Endothelial cell of umbilical vein (primary cell): Measurements from ENCODE around the gene ZBP1.

ENCODE experiments used
- CTCF ChIP-seq, 2 donors: IDR thresholded peaks; 1 replicate in 1 of 2; 2 replicates in 1 of 2; pipeline ENCODE4 v1.5.1; 2011; ENCODE audit warnings: low read length in 2 of 2, mild to moderate bottlenecking in 2 of 2, moderate library complexity in 2 of 2, control low read depth in 1 of 2, inconsistent platforms in 1 of 2, low read depth in 1 of 2; ENCODE audit not compliant: insufficient read depth in 1 of 2; ENCODE audit errors: extremely low read depth in 1 of 2
- EZH2 ChIP-seq: IDR thresholded peaks from 2 replicates; pipeline ENCODE4 v1.6.1; 2012; ENCODE audit warnings: borderline replicate concordance, low read depth, mild to moderate bottlenecking, moderate library complexity, low read length, inconsistent platforms; ENCODE audit not compliant: severe bottlenecking
- GATA2 ChIP-seq: IDR thresholded peaks from 2 replicates; pipeline ENCODE4 v1.7.0; 2011; ENCODE audit warnings: low read depth, mild to moderate bottlenecking, moderate library complexity, mixed read lengths, low read length; ENCODE audit not compliant: insufficient read length, insufficient read depth
- MYC ChIP-seq: IDR thresholded peaks from one replicate; pipeline ENCODE4 v1.6.1; 2011; ENCODE audit warnings: mild to moderate bottlenecking, low read depth, low read length
- POLR2A ChIP-seq: IDR thresholded peaks from 2 replicates; pipeline ENCODE4 v1.6.1; 2012; ENCODE audit warnings: low read depth, mild to moderate bottlenecking, control low read depth, low read length
- POLR2AphosphoS5 ChIP-seq: IDR thresholded peaks from 2 replicates; pipeline ENCODE4 v1.6.1; 2012; ENCODE audit warnings: low read depth, mild to moderate bottlenecking, control low read depth, low read length, moderate library complexity; ENCODE audit not compliant: insufficient read depth
- TF ChIP-seq, protein P1 (sequence below): IDR thresholded peaks from 2 replicates; pipeline ENCODE4 v1.6.1; 2011; ENCODE audit not compliant: insufficient read depth, insufficient read length

GRCh38 chr20:57559658-57560553 is 60.3 kb downstream of the ZBP1 start:
- TF ChIP-seq CTCF (IDR thresholded peaks at IDR 0.05; ENCODE audit: extremely low read depth in 1 of 2, insufficient read depth in 1 of 2, low read depth in 1 of 2, low read length in 2 of 2): no peak
- TF ChIP-seq GATA2: no peak
- TF ChIP-seq EZH2: no peak
- TF ChIP-seq POLR2A: no peak
- no peak for TF ChIP-seq MYC
- TF ChIP-seq POLR2AphosphoS5: no peak
- TF ChIP-seq, protein P1, sequence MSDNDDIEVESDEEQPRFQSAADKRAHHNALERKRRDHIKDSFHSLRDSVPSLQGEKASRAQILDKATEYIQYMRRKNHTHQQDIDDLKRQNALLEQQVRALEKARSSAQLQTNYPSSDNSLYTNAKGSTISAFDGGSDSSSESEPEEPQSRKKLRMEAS: no peak
